Panc1 (cell line): Measurements from ENCODE around the gene ST8SIA6. TPM values are rescaled to one million over a fixed set of nuclear protein-coding genes. Genes with fewer than 3 reads are reported as not detected.

Source experiments
- ATAC-seq: fragments of 200-7000 bp; cut with Tn5 transposase; 2 replicates; pipeline ENCODE4 v1.9.1; 2020; ENCODE audit warnings: mild to moderate bottlenecking, moderate library complexity
- BruUV-seq: library from RNA; stranded (reverse); fragments of 400-500 nt; replicated peaks from 2 replicates; lab custom pipeline; 2021; lab: Mats Ljungman, UMichigan
- CTCF ChIA-PET: fragments of 300-600 bp; sonication (Branson Sonifier 250); formaldehyde crosslinking; loops from one replicate; lab custom pipeline; 2022; ENCODE audit warnings: antibody characterized with exemption; lab: Charles Lee
- POLR2A ChIA-PET: fragments of 300-600 bp; sonication (Branson Sonifier 250); formaldehyde crosslinking; loops from one replicate; lab custom pipeline; 2022; ENCODE audit warnings: antibody characterized with exemption; lab: Charles Lee
- DNase-seq: peaks from one replicate; pipeline ENCODE4 v3.0.0-alpha.2; 2010; ENCODE audit warnings: low read depth, low spot score
- H3K27ac ChIP-seq: 2 replicates; pipeline ENCODE4 v1.5.1; 2011; ENCODE audit warnings: mild to moderate bottlenecking, low read length, inconsistent platforms
- H3K27me3 ChIP-seq: fragments of 200-500 bp; sonication (Bioruptor generic); 2 replicates; pipeline ENCODE4 v1.6.0; 2014; ENCODE audit warnings: low read length, inconsistent platforms; ENCODE audit not compliant: control insufficient read depth, insufficient read depth
- H3K36me3 ChIP-seq: fragments of 200-500 bp; sonication (Bioruptor generic); 2 replicates; pipeline ENCODE4 v1.5.1; 2014; ENCODE audit warnings: inconsistent platforms, mild to moderate bottlenecking, low read length, moderate library complexity; ENCODE audit not compliant: control insufficient read depth, insufficient read depth
- H3K4me1 ChIP-seq: 2 replicates; pipeline ENCODE4 v1.5.1; 2011; ENCODE audit warnings: inconsistent platforms, mild to moderate bottlenecking, low read length, moderate library complexity; ENCODE audit not compliant: control insufficient read depth, insufficient read depth
- H3K4me3 ChIP-seq, 2 experiments: 2 replicates each; pipeline ENCODE4 v1.5.1; 2011 to 2012; ENCODE audit warnings: low read depth in 2 of 2, low read length in 2 of 2, mild to moderate bottlenecking in 2 of 2, inconsistent platforms in 1 of 2, moderate library complexity in 1 of 2
- H3K9me3 ChIP-seq: fragments of 200-500 bp; sonication (Bioruptor generic); 2 replicates; pipeline ENCODE4 v1.5.1; 2014; ENCODE audit warnings: low read depth, mild to moderate bottlenecking, inconsistent platforms, low read length, moderate library complexity; ENCODE audit not compliant: control insufficient read depth, insufficient read depth
- POLR2AphosphoS5 ChIP-seq: IDR thresholded peaks from 2 replicates; pipeline ENCODE4 v1.6.1; 2012; ENCODE audit warnings: mild to moderate bottlenecking, low read depth, low read length, moderate library complexity
- SIN3A ChIP-seq: IDR thresholded peaks from 2 replicates; pipeline ENCODE4 v1.6.1; 2012; ENCODE audit warnings: low read depth, mild to moderate bottlenecking, low read length, moderate library complexity, borderline replicate concordance; ENCODE audit not compliant: insufficient read depth
- TCF7L2 ChIP-seq: IDR thresholded peaks from 2 replicates; pipeline ENCODE4 v1.6.1; 2011; ENCODE audit warnings: mild to moderate bottlenecking, low read depth, low read length, inconsistent platforms
- in situ Hi-C: cut with HindIII; loops from 2 replicates; pipeline ENCODE4 v1.10.0; 2016; ENCODE audit warnings: low sequenced_read_pairs, low pct_unique_long_range_greater_than_20kb
- intact Hi-C: fragments of 100-400 bp; cut with micrococcal nuclease; formaldehyde crosslinking; loops from one replicate; pipeline ENCODE4 v1.10.0; 2022; ENCODE audit not compliant: unreplicated experiment
- total RNA-seq: library from RNA; stranded (reverse); gene quantifications from one replicate; pipeline ENCODE4 v1.2.1, GENCODE V29; 2021; ENCODE audit not compliant: unreplicated experiment
- TF ChIP-seq, protein P1 (sequence below): fragments of 450-650 bp; IDR thresholded peaks from 2 replicates; pipeline ENCODE4 v1.5.1; 2017; ENCODE audit warnings: mild to moderate bottlenecking
- TF ChIP-seq, protein P2 (sequence below), 2 experiments: IDR thresholded peaks; 2 replicates each; pipeline ENCODE4 v1.6.1; 2011 to 2012; ENCODE audit warnings: low read depth in 2 of 2, control low read depth in 1 of 2, low read length in 1 of 2, mild to moderate bottlenecking in 1 of 2, moderate library complexity in 1 of 2; ENCODE audit not compliant: insufficient read depth in 1 of 2

Gene ST8SIA6
- total RNA-seq, 1 experiment from 2014 or later, result 0.82 TPM

DNA sequence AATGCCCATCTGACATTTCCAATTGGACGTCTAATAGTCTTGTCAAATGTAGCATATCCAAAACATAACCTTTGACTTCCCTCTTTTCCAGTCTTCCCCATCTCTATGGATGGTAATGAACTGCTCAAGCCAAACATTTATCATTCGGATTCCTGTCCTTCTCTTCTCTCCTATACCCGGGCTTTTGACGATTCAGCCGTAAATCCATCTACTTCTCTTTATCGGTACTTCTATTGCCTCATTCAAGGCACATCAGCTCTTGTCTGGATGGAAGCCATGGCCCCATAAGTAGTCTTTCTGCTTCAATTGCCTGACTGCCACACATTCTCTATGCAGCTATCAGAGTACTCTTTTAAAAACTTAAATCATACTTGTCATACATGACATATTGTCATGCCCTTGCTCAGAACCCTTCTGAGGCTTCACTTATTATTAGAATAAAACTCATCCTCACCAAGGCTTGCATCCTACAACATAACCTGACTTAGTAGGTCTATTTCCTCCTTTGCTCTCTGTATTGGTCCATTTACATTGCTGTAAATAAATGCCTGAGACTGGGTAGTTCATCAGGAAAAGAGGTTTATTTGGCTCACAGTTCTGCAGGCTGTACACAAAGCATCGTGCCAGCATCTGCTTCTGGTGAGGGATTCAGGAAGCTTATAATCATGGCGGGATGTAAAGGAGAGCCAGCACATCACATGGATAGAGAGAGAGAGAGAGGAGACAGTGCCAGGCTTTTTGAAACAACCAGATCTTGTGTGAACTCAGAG, 37.8 kb downstream of the ST8SIA6 start:
- ChIA-PET CTCF (no interaction called here), POLR2A (no interaction called here)
- H3K36me3 ChIP-seq, result no peaks in the 10 kb centered on the region
- DNase-seq, result no peak
- no peak overlapping the region for H3K27ac ChIP-seq
- intact Hi-C loops, result no loop called here
- no peak for ATAC-seq
- H3K9me3 ChIP-seq, result no peaks in the 10 kb centered on the region
- no peaks in the 10 kb centered on the region for H3K27me3 ChIP-seq
- H3K4me1 ChIP-seq, result no peaks in the 10 kb centered on the region
- TF ChIP-seq, protein P1, sequence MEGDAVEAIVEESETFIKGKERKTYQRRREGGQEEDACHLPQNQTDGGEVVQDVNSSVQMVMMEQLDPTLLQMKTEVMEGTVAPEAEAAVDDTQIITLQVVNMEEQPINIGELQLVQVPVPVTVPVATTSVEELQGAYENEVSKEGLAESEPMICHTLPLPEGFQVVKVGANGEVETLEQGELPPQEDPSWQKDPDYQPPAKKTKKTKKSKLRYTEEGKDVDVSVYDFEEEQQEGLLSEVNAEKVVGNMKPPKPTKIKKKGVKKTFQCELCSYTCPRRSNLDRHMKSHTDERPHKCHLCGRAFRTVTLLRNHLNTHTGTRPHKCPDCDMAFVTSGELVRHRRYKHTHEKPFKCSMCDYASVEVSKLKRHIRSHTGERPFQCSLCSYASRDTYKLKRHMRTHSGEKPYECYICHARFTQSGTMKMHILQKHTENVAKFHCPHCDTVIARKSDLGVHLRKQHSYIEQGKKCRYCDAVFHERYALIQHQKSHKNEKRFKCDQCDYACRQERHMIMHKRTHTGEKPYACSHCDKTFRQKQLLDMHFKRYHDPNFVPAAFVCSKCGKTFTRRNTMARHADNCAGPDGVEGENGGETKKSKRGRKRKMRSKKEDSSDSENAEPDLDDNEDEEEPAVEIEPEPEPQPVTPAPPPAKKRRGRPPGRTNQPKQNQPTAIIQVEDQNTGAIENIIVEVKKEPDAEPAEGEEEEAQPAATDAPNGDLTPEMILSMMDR, result no peak
- TF ChIP-seq POLR2AphosphoS5 (no peak), SIN3A (no peak), TCF7L2 (no peak)
- TF ChIP-seq, protein P2, sequence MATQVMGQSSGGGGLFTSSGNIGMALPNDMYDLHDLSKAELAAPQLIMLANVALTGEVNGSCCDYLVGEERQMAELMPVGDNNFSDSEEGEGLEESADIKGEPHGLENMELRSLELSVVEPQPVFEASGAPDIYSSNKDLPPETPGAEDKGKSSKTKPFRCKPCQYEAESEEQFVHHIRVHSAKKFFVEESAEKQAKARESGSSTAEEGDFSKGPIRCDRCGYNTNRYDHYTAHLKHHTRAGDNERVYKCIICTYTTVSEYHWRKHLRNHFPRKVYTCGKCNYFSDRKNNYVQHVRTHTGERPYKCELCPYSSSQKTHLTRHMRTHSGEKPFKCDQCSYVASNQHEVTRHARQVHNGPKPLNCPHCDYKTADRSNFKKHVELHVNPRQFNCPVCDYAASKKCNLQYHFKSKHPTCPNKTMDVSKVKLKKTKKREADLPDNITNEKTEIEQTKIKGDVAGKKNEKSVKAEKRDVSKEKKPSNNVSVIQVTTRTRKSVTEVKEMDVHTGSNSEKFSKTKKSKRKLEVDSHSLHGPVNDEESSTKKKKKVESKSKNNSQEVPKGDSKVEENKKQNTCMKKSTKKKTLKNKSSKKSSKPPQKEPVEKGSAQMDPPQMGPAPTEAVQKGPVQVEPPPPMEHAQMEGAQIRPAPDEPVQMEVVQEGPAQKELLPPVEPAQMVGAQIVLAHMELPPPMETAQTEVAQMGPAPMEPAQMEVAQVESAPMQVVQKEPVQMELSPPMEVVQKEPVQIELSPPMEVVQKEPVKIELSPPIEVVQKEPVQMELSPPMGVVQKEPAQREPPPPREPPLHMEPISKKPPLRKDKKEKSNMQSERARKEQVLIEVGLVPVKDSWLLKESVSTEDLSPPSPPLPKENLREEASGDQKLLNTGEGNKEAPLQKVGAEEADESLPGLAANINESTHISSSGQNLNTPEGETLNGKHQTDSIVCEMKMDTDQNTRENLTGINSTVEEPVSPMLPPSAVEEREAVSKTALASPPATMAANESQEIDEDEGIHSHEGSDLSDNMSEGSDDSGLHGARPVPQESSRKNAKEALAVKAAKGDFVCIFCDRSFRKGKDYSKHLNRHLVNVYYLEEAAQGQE (IDR thresholded peaks at IDR 0.05; ENCODE audit: insufficient read depth in 1 of 2, low read depth in 2 of 2, low read length in 1 of 2), result no peak
- no TSS peak for BruUV-seq
- in situ Hi-C loops, result no loop called here
- H3K4me3 ChIP-seq, result no peak overlapping the region

DNA sequence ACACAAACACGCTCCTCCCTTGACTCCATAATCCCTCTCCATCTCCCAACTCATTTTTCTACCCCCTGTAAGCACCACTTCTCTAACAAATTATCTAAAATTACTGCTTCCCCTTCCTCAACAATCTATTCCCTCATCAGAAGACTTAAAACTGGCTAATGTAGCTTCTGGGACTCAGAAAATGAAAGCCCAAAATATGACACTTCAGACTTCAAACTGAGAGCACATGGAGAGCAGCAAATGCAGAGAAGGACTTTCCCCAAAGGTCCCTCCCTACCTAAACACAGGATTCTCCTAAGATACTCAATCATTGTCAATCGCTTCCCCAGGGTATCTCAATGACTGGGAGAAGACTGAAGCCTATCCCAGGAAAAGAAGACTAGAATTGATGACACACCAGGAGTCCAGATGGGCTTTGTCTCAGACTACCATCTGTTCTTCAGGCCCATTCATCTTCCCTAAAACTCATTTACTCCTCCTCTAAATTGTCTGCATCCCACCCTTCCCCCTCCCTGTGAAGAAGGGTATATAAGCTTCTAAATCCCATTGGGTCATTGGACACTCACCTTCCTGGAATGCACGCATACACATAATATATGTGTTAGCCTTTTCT, 39.2 kb downstream of the ST8SIA6 start:
- ChIA-PET POLR2A (no interaction called here), CTCF (no interaction called here)
- no peaks in the 10 kb centered on the region for H3K27me3 ChIP-seq
- H3K9me3 ChIP-seq, result no peaks in the 10 kb centered on the region
- in situ Hi-C loops, result no loop called here
- no peaks in the 10 kb centered on the region for H3K36me3 ChIP-seq
- intact Hi-C loops, result no loop called here
- no TSS peak for BruUV-seq
- TF ChIP-seq, protein P2 (IDR thresholded peaks at IDR 0.05; ENCODE audit: insufficient read depth in 1 of 2, low read depth in 2 of 2, low read length in 1 of 2), result no peak
- TF ChIP-seq POLR2AphosphoS5, result no peak
- no peak for TF ChIP-seq TCF7L2
- TF ChIP-seq, protein P1, result no peak
- TF ChIP-seq SIN3A, result no peak
- H3K4me1 ChIP-seq, result no peaks in the 10 kb centered on the region
- H3K27ac ChIP-seq, result no peak overlapping the region
- DNase-seq, result no peak
- no peak overlapping the region for H3K4me3 ChIP-seq
- ATAC-seq, result no peak
